PC-9 (cell line): ENCODE data around the gene KLF2. TPM values are rescaled to one million over a fixed set of nuclear protein-coding genes. Genes with fewer than 3 reads are reported as not detected.

ENCODE experiments used
- BruUV-seq: library from RNA; stranded (reverse); fragments of 400-500 nt; replicated peaks from 2 replicates; lab custom pipeline; 2021; lab: Mats Ljungman, UMichigan
- CTCF ChIA-PET: fragments of 300-600 bp; sonication (Branson Sonifier 250); formaldehyde crosslinking; loops from one replicate; lab custom pipeline; 2022; ENCODE audit warnings: antibody characterized with exemption; lab: Charles Lee
- POLR2A ChIA-PET: fragments of 300-600 bp; sonication (Branson Sonifier 250); formaldehyde crosslinking; loops from one replicate; lab custom pipeline; 2022; ENCODE audit warnings: antibody characterized with exemption; ENCODE audit not compliant: unreplicated experiment; lab: Charles Lee
- DNase-seq, 2 experiments: peaks; one replicate each; pipeline versions ENCODE4 v3.0.0 to v3.0.0-alpha.2; 2015 to 2022; ENCODE audit warnings: mixed read lengths in 1 of 2
- H2AFZ ChIP-seq: fragments of 200-600 bp; sonication (generic); 2 replicates; pipeline ENCODE4 v1.8.1; 2017; ENCODE audit warnings: antibody characterized with exemption
- H3F3A ChIP-seq: fragments of 200-600 bp; sonication (generic); 2 replicates; pipeline ENCODE4 v1.8.1; 2017; ENCODE audit warnings: antibody characterized with exemption, mild to moderate bottlenecking, low read depth; ENCODE audit not compliant: insufficient read depth
- H3K27ac ChIP-seq: fragments of 200-600 bp; sonication (generic); 2 replicates; pipeline ENCODE4 v1.6.1; 2016; ENCODE audit warnings: mixed run types
- H3K27me3 ChIP-seq: fragments of 200-600 bp; sonication (generic); 2 replicates; pipeline ENCODE4 v1.6.1; 2016; ENCODE audit warnings: low read depth, mixed run types; ENCODE audit not compliant: insufficient read depth
- H3K36me3 ChIP-seq: fragments of 200-600 bp; sonication (generic); 2 replicates; pipeline ENCODE4 v1.6.1; 2016; ENCODE audit warnings: low read depth, mixed run types
- H3K4me1 ChIP-seq: fragments of 200-600 bp; sonication (generic); replicated peaks from 2 replicates; pipeline ENCODE4 v1.6.1; 2016; ENCODE audit warnings: mixed run types; ENCODE audit not compliant: insufficient read depth
- H3K4me2 ChIP-seq: fragments of 200-600 bp; sonication (generic); 2 replicates; pipeline ENCODE4 v1.6.1; 2017; ENCODE audit warnings: mixed run types
- H3K4me3 ChIP-seq: fragments of 200-600 bp; sonication (generic); 2 replicates; pipeline ENCODE4 v1.6.1; 2016; ENCODE audit warnings: mixed run types
- H3K79me2 ChIP-seq: fragments of 200-600 bp; sonication (generic); 2 replicates; pipeline ENCODE4 v1.6.1; 2017; ENCODE audit warnings: low read depth, mixed run types
- H3K9me2 ChIP-seq: fragments of 200-600 bp; sonication (generic); 2 replicates; pipeline ENCODE4 v1.8.1; 2017; ENCODE audit warnings: mild to moderate bottlenecking; ENCODE audit not compliant: insufficient read depth
- H3K9me3 ChIP-seq: fragments of 200-600 bp; sonication (generic); 2 replicates; pipeline ENCODE4 v1.8.1; 2016; ENCODE audit warnings: low read depth; ENCODE audit not compliant: insufficient read depth
- H4K20me1 ChIP-seq: fragments of 200-600 bp; sonication (generic); 2 replicates; pipeline ENCODE4 v1.8.1; 2017; ENCODE audit not compliant: insufficient read depth
- CTCF ChIP-seq: fragments of 200-600 bp; sonication (generic); conservative IDR thresholded peaks from 2 replicates; pipeline ENCODE4 v1.6.1; 2017; ENCODE audit warnings: mixed run types, antibody characterized with exemption, mild to moderate bottlenecking, moderate library complexity
- EZH2 ChIP-seq: fragments of 200-600 bp; sonication (generic); IDR thresholded peaks from 2 replicates; pipeline ENCODE4 v1.8.0; 2017; ENCODE audit warnings: antibody characterized with exemption, low read depth
- intact Hi-C: fragments of 100-400 bp; cut with micrococcal nuclease; formaldehyde crosslinking; loops from one replicate; pipeline ENCODE4 v1.10.0; 2022; ENCODE audit not compliant: unreplicated experiment
- total RNA-seq: library from RNA; stranded (reverse); gene quantifications from 2 replicates; pipeline ENCODE4 v1.2.3, GENCODE V29; 2021

KLF2 gene
- total RNA-seq, 1 experiment from 2014 or later: 1.6 TPM

DNA sequence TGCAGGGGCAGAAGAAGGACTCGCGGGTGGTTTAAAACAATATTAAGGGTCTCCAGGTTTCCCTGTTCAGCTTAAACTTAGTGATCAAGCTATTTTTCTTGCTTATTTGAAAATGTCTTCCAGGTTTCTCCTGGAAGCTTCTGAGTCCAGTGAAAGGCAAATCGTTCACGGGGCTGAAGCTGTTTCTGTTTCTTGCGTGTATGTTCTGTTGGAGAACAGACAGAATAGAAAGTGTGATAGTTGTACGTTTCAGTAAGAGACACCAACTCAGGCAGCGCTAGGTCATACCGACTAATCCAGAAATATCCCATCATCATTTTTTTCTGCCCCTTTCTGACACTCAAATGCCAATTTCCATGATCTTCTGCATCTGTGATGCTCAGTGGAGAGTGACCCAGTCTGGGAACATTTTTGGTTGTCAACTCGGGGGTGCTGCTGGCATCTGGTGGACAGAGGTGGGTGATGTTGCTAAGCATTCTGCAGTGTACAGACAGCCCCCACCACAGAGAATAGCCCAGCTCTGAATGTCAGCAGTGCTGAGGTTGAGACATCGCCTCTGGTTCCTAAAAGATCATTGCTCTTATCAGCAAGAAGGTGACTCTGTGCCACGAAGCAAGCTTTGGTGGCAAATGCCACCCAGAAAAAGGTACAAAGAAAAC lies 4.3 kb downstream of the KLF2 start:
- no peak for TF ChIP-seq CTCF
- TF ChIP-seq EZH2: no peak
- Histone ChIP-seq H2AFZ (no peak overlapping the region), H3F3A (peaks cover 52% of the 10 kb centered on the region), H3K4me3 (no peak overlapping the region), H3K4me2 (no peak overlapping the region), H4K20me1 (no peaks in the 10 kb centered on the region), H3K27ac (no peak overlapping the region), H3K4me1 (peaks cover 13% of the 10 kb centered on the region), H3K36me3 (no peaks in the 10 kb centered on the region), H3K27me3 (no peaks in the 10 kb centered on the region), H3K9me3 (no peaks in the 10 kb centered on the region), H3K79me2 (no peaks in the 10 kb centered on the region), H3K9me2 (no peaks in the 10 kb centered on the region)
- intact Hi-C loops: no loop called here
- POLR2A ChIA-PET: no interaction called here
- BruUV-seq: no TSS peak
- DNase-seq: no peak
- CTCF ChIA-PET: interaction anchor here (0.6 kb wide), 1 partner anchor 139 kb away, joined by 3 read pairs; no protein-coding TSS in a partner anchor

- peaks cover 13% of the 10 kb centered on the region for H3K4me1 ChIP-seq
- no peaks in the 10 kb centered on the region for H4K20me1 ChIP-seq
- no peak overlapping the region for H3K4me3 ChIP-seq
- no peaks in the 10 kb centered on the region for H3K36me3 ChIP-seq
- peak; percentile 92 to 98 for DNase-seq
- ChIA-PET CTCF (interaction anchor here (0.6 kb wide), 1 partner anchor 108 kb away, joined by 5 read pairs; no protein-coding TSS in a partner anchor), POLR2A (interaction anchor here (0.6 to 0.7 kb wide), 2 partner anchors 25 to 1598 kb away, joined by 3 to 4 read pairs; no protein-coding TSS in a partner anchor)
- peaks cover 49% of the 10 kb centered on the region for H3F3A ChIP-seq
- TF ChIP-seq CTCF (no peak), EZH2 (no peak)
- peak overlapping the region; percentile 26 for H3K4me2 ChIP-seq
- no TSS peak for BruUV-seq
- no peaks in the 10 kb centered on the region for H3K27me3 ChIP-seq
- peak overlapping the region; percentile 50 for H3K27ac ChIP-seq
- H3K79me2 ChIP-seq: no peaks in the 10 kb centered on the region
- no peaks in the 10 kb centered on the region for H3K9me3 ChIP-seq
- intact Hi-C loops: loop anchor here (5.0 kb wide), 1 partner anchor 83 kb away; no protein-coding TSS in a partner anchor
- H2AFZ ChIP-seq: no peak overlapping the region
- H3K9me2 ChIP-seq: no peaks in the 10 kb centered on the region
These were observed 5.8 kb downstream of the KLF2 start for GRCh38 chr19:16330368-16330801.

DNA sequence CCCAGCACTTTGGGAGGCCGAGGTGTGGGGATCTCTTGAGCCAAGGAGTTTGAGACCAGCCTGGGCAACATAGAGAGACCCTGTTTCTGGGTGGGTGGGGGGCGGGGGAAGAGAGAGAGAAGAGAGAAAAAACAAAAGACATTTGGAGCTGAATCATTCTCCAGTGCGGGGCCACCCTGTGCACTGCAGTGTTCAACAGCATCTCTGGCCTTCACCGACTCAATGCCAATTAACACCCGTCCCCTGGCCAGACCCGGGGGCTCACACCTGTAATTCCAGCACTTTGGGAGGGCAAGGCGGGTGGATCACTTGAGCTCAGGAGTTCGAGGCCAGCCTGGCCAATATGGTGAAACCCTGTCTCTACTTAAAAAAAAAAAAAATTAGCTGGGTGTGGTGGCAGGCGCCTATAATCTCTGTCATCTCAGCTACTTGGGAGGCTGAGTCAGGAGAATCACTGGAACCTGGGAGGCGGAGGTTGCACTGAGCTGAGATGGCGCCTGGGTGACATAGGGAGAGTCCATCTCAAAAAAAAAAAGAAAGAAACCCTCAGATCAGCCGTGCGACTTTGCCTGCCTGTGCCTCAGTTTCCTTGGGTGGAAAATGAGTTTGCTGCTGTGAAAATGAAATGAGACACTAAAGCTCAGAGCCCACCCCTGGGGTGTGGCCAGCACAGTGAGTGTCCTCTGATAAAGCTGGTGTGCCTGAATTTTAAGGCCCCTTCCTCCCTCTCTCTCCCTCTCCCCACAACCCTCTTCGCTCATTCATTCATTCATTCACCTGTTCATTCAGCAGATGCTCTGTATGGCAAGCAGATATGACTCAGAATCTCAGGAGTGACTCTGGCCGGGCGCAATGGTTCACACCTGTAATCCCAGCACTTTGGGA lies 6.4 kb downstream of the KLF2 start:
- Histone ChIP-seq H3K27ac (peak overlapping the region; percentile 50), H3K79me2 (no peaks in the 10 kb centered on the region), H3K9me2 (no peaks in the 10 kb centered on the region), H3K36me3 (no peaks in the 10 kb centered on the region), H3F3A (peaks cover 49% of the 10 kb centered on the region), H3K4me3 (no peak overlapping the region), H3K9me3 (no peaks in the 10 kb centered on the region), H4K20me1 (no peaks in the 10 kb centered on the region), H3K4me1 (peaks cover 13% of the 10 kb centered on the region), H3K27me3 (no peaks in the 10 kb centered on the region), H3K4me2 (peak overlapping the region; percentile 26), H2AFZ (no peak overlapping the region)
- CTCF ChIA-PET: interaction anchor here (0.6 kb wide), 1 partner anchor 108 kb away, joined by 5 read pairs; no protein-coding TSS in a partner anchor
- POLR2A ChIA-PET: interaction anchor here (0.6 to 0.7 kb wide), 2 partner anchors 26 to 1598 kb away, joined by 3 to 4 read pairs; no protein-coding TSS in a partner anchor
- no TSS peak for BruUV-seq
- peak; percentile 28 to 62 for DNase-seq
- intact Hi-C loops: loop anchor here (5.0 kb wide), 1 partner anchor 84 kb away; no protein-coding TSS in a partner anchor
- no peak for TF ChIP-seq CTCF
- no peak for TF ChIP-seq EZH2
